Panc1 (cell line): ENCODE measurements around the gene SPOCK1. TPM values are rescaled to one million over a fixed set of nuclear protein-coding genes. Genes with fewer than 3 reads are reported as not detected.

Experiments used
- ATAC-seq: fragments of 200-7000 bp; cut with Tn5 transposase; 2 replicates; pipeline ENCODE4 v1.9.1; 2020; ENCODE audit warnings: mild to moderate bottlenecking, moderate library complexity
- BruUV-seq: library from RNA; stranded (reverse); fragments of 400-500 nt; replicated peaks from 2 replicates; lab custom pipeline; 2021; lab: Mats Ljungman, UMichigan
- CTCF ChIA-PET: fragments of 300-600 bp; sonication (Branson Sonifier 250); formaldehyde crosslinking; loops from one replicate; lab custom pipeline; 2022; ENCODE audit warnings: antibody characterized with exemption; lab: Charles Lee
- POLR2A ChIA-PET: fragments of 300-600 bp; sonication (Branson Sonifier 250); formaldehyde crosslinking; loops from one replicate; lab custom pipeline; 2022; ENCODE audit warnings: antibody characterized with exemption; lab: Charles Lee
- DNase-seq: peaks from one replicate; pipeline ENCODE4 v3.0.0-alpha.2; 2010; ENCODE audit warnings: low read depth, low spot score
- H3K27ac ChIP-seq: 2 replicates; pipeline ENCODE4 v1.5.1; 2011; ENCODE audit warnings: mild to moderate bottlenecking, low read length, inconsistent platforms
- H3K27me3 ChIP-seq: fragments of 200-500 bp; sonication (Bioruptor generic); 2 replicates; pipeline ENCODE4 v1.6.0; 2014; ENCODE audit warnings: low read length, inconsistent platforms; ENCODE audit not compliant: control insufficient read depth, insufficient read depth
- H3K36me3 ChIP-seq: fragments of 200-500 bp; sonication (Bioruptor generic); 2 replicates; pipeline ENCODE4 v1.5.1; 2014; ENCODE audit warnings: inconsistent platforms, mild to moderate bottlenecking, low read length, moderate library complexity; ENCODE audit not compliant: control insufficient read depth, insufficient read depth
- H3K4me1 ChIP-seq: 2 replicates; pipeline ENCODE4 v1.5.1; 2011; ENCODE audit warnings: inconsistent platforms, mild to moderate bottlenecking, low read length, moderate library complexity; ENCODE audit not compliant: control insufficient read depth, insufficient read depth
- H3K4me3 ChIP-seq, 2 experiments: 2 replicates each; pipeline ENCODE4 v1.5.1; 2011 to 2012; ENCODE audit warnings: low read depth in 2 of 2, low read length in 2 of 2, mild to moderate bottlenecking in 2 of 2, inconsistent platforms in 1 of 2, moderate library complexity in 1 of 2
- H3K9me3 ChIP-seq: fragments of 200-500 bp; sonication (Bioruptor generic); 2 replicates; pipeline ENCODE4 v1.5.1; 2014; ENCODE audit warnings: low read depth, mild to moderate bottlenecking, inconsistent platforms, low read length, moderate library complexity; ENCODE audit not compliant: control insufficient read depth, insufficient read depth
- POLR2AphosphoS5 ChIP-seq: IDR thresholded peaks from 2 replicates; pipeline ENCODE4 v1.6.1; 2012; ENCODE audit warnings: mild to moderate bottlenecking, low read depth, low read length, moderate library complexity
- SIN3A ChIP-seq: IDR thresholded peaks from 2 replicates; pipeline ENCODE4 v1.6.1; 2012; ENCODE audit warnings: low read depth, mild to moderate bottlenecking, low read length, moderate library complexity, borderline replicate concordance; ENCODE audit not compliant: insufficient read depth
- TCF7L2 ChIP-seq: IDR thresholded peaks from 2 replicates; pipeline ENCODE4 v1.6.1; 2011; ENCODE audit warnings: mild to moderate bottlenecking, low read depth, low read length, inconsistent platforms
- in situ Hi-C: cut with HindIII; loops from 2 replicates; pipeline ENCODE4 v1.10.0; 2016; ENCODE audit warnings: low sequenced_read_pairs, low pct_unique_long_range_greater_than_20kb
- intact Hi-C: fragments of 100-400 bp; cut with micrococcal nuclease; formaldehyde crosslinking; loops from one replicate; pipeline ENCODE4 v1.10.0; 2022; ENCODE audit not compliant: unreplicated experiment
- total RNA-seq: library from RNA; stranded (reverse); gene quantifications from one replicate; pipeline ENCODE4 v1.2.1, GENCODE V29; 2021; ENCODE audit not compliant: unreplicated experiment
- TF ChIP-seq, protein P1 (sequence below): fragments of 450-650 bp; IDR thresholded peaks from 2 replicates; pipeline ENCODE4 v1.5.1; 2017; ENCODE audit warnings: mild to moderate bottlenecking
- TF ChIP-seq, protein P2 (sequence below), 2 experiments: IDR thresholded peaks; 2 replicates each; pipeline ENCODE4 v1.6.1; 2011 to 2012; ENCODE audit warnings: low read depth in 2 of 2, control low read depth in 1 of 2, low read length in 1 of 2, mild to moderate bottlenecking in 1 of 2, moderate library complexity in 1 of 2; ENCODE audit not compliant: insufficient read depth in 1 of 2

The SPOCK1 gene
- total RNA-seq, 1 experiment from 2014 or later: 15.6 TPM

DNA sequence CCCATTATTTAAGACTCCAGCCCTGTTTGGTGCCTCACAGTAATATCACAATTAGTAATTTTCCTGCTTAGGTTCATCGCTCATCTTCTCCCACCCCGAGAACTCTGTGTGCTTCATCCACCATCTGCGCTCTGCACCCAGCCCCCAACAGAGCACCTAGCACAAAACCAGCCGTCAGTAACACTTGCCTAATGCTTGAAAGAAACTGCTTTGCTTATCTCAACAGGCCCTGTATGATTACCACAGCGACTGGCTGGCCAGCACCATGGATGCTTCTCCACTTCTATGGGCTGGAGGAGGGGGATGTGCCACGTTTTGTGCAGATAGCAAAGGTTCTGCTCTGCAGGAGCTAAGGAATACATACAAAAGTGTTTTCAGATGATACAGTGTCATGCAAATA is 166.8 kb downstream of the SPOCK1 start:
- Histone ChIP-seq H3K9me3 (no peaks in the 10 kb centered on the region), H3K4me3 (no peak overlapping the region), H3K27me3 (peaks cover 5% of the 10 kb centered on the region), H3K4me1 (no peaks in the 10 kb centered on the region), H3K36me3 (no peaks in the 10 kb centered on the region), H3K27ac (no peak overlapping the region)
- POLR2A ChIA-PET: no interaction called here
- intact Hi-C loops: no loop called here
- ATAC-seq (no peak), DNase-seq (no peak)
- TF ChIP-seq POLR2AphosphoS5 (no peak), TCF7L2 (no peak), SIN3A (no peak)
- TF ChIP-seq, protein P1, sequence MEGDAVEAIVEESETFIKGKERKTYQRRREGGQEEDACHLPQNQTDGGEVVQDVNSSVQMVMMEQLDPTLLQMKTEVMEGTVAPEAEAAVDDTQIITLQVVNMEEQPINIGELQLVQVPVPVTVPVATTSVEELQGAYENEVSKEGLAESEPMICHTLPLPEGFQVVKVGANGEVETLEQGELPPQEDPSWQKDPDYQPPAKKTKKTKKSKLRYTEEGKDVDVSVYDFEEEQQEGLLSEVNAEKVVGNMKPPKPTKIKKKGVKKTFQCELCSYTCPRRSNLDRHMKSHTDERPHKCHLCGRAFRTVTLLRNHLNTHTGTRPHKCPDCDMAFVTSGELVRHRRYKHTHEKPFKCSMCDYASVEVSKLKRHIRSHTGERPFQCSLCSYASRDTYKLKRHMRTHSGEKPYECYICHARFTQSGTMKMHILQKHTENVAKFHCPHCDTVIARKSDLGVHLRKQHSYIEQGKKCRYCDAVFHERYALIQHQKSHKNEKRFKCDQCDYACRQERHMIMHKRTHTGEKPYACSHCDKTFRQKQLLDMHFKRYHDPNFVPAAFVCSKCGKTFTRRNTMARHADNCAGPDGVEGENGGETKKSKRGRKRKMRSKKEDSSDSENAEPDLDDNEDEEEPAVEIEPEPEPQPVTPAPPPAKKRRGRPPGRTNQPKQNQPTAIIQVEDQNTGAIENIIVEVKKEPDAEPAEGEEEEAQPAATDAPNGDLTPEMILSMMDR: no peak
- TF ChIP-seq, protein P2, sequence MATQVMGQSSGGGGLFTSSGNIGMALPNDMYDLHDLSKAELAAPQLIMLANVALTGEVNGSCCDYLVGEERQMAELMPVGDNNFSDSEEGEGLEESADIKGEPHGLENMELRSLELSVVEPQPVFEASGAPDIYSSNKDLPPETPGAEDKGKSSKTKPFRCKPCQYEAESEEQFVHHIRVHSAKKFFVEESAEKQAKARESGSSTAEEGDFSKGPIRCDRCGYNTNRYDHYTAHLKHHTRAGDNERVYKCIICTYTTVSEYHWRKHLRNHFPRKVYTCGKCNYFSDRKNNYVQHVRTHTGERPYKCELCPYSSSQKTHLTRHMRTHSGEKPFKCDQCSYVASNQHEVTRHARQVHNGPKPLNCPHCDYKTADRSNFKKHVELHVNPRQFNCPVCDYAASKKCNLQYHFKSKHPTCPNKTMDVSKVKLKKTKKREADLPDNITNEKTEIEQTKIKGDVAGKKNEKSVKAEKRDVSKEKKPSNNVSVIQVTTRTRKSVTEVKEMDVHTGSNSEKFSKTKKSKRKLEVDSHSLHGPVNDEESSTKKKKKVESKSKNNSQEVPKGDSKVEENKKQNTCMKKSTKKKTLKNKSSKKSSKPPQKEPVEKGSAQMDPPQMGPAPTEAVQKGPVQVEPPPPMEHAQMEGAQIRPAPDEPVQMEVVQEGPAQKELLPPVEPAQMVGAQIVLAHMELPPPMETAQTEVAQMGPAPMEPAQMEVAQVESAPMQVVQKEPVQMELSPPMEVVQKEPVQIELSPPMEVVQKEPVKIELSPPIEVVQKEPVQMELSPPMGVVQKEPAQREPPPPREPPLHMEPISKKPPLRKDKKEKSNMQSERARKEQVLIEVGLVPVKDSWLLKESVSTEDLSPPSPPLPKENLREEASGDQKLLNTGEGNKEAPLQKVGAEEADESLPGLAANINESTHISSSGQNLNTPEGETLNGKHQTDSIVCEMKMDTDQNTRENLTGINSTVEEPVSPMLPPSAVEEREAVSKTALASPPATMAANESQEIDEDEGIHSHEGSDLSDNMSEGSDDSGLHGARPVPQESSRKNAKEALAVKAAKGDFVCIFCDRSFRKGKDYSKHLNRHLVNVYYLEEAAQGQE (IDR thresholded peaks at IDR 0.05; ENCODE audit: insufficient read depth in 1 of 2, low read depth in 2 of 2, low read length in 1 of 2): no peak
- no TSS peak for BruUV-seq
- in situ Hi-C loops: no loop called here
- CTCF ChIA-PET: no interaction called here

DNA sequence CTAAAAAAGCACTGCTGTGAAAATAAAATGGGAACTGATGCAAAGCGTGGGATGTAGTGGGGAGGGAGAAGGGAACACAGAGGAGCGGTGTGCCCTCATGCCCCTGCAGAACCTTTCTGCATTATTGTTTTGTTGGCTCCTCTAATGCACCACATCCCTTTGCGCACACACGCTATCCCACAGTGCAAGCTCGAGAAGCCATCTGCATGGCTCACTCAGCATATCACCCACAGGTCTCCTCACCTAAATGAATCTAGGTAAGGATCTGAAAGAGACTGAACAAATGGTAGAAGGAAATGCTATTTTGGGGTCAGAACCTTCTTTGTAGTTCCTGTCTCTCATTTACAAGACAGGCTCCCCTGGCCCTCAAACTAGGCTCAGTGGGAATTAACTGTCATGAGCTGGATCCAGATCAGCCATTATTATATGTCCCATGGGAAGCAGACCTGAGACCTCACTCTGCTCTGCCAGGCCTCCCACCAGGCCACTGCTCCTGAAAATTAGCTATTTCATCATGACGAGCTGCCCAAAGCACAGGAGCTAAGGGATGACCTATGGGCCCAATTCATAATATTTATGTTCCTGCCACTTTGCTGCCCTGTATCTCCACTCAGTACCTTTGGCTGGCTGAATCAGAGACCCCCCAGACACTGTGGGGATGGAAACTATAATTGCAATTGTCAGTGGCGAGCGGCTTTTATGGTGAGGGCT is 169.4 kb downstream of the SPOCK1 start:
- intact Hi-C loops: no loop called here
- ChIA-PET CTCF (no interaction called here), POLR2A (no interaction called here)
- in situ Hi-C loops: no loop called here
- Histone ChIP-seq H3K36me3 (no peaks in the 10 kb centered on the region), H3K9me3 (no peaks in the 10 kb centered on the region), H3K27ac (no peak overlapping the region), H3K4me3 (no peak overlapping the region), H3K4me1 (no peaks in the 10 kb centered on the region), H3K27me3 (peaks cover 2% of the 10 kb centered on the region)
- ATAC-seq (no peak), DNase-seq (no peak)
- BruUV-seq: no TSS peak
- TF ChIP-seq, protein P2 (IDR thresholded peaks at IDR 0.05; ENCODE audit: insufficient read depth in 1 of 2, low read depth in 2 of 2, low read length in 1 of 2): no peak
- TF ChIP-seq, protein P1: no peak
- TF ChIP-seq POLR2AphosphoS5 (no peak), SIN3A (no peak), TCF7L2 (no peak)
